K562 (cell line): Measurements from ENCODE around the gene CDH20. TPM values are rescaled to one million over a fixed set of nuclear protein-coding genes. Genes with fewer than 3 reads are reported as not detected.

Source experiments
- GATAD2B ChIP-seq: fragments of 450-650 bp; IDR thresholded peaks from 2 replicates; pipeline ENCODE4 v1.6.1; 2017; ENCODE audit warnings: mild to moderate bottlenecking, borderline replicate concordance
- HCFC1 ChIP-seq: IDR thresholded peaks from 2 replicates; pipeline ENCODE4 v1.6.1; 2012; ENCODE audit warnings: low read depth, low read length, improper control_type of control experiment
- SAP30 ChIP-seq: fragments of 200-600 bp; sonication (generic); IDR thresholded peaks from 2 replicates; pipeline ENCODE4 v1.6.1; 2012; ENCODE audit warnings: borderline replicate concordance, low read depth, mild to moderate bottlenecking, moderate library complexity, low read length, control low read depth, inconsistent platforms; ENCODE audit not compliant: insufficient read depth, poor library complexity, severe bottlenecking
- THRB ChIP-seq: fragments of 450-650 bp; formaldehyde crosslinking; conservative IDR thresholded peaks from 2 replicates; pipeline ENCODE4 v1.4.0; 2022; ENCODE audit warnings: mild to moderate bottlenecking, missing genetic modification characterization
- ZNF318 ChIP-seq, 2 experiments: fragments of 450-650 bp; IDR thresholded peaks; 2 replicates each; pipeline ENCODE4 v1.6.1; 2016; ENCODE audit warnings: mild to moderate bottlenecking in 2 of 2, borderline replicate concordance in 1 of 2, low read depth in 1 of 2, moderate library complexity in 1 of 2
- ZNF668 ChIP-seq: fragments of 250-450 bp; sonication (Bioruptor Pico); IDR thresholded peaks from 2 replicates; pipeline ENCODE4 v1.8.0; 2022; ENCODE audit warnings: mild to moderate bottlenecking, inconsistent platforms
- ZNF830 ChIP-seq: fragments of 250-450 bp; sonication (Bioruptor Pico); IDR thresholded peaks from 2 replicates; pipeline ENCODE4 v1.5.0; 2021; ENCODE audit warnings: mild to moderate bottlenecking
- polyA plus RNA-seq, 8 experiments: library from polyadenylated mRNA; depleted of rRNA in 4 of 8; stranded (reverse) in 5 of 8; unstranded in 3 of 8; fragments of >200 nt; fragmentation: Nextera tagmentation in 2 of 8; fragmentation: Illumina TruSeq in 1 of 8; extraction: Ambion mirVana in 2 of 8; extraction: Trizol in 1 of 8; gene quantifications; 2 replicates each; pipeline versions ENCODE4 v1.2.1 to v1.2.3, GENCODE V29; 2011 to 2014; ENCODE audit warnings: inconsistent platforms in 1 of 8, missing spikeins in 1 of 8
- total RNA-seq, 7 experiments: library from RNA; depleted of rRNA in 6 of 7; stranded (reverse); fragments of >200 nt in 6 of 7; fragmentation: Illumina TruSeq in 2 of 7; extraction: Trizol in 2 of 7; gene quantifications; 2 replicates each; pipeline versions ENCODE4 v1.2.1 to v1.2.3, GENCODE V29; 2011 to 2021; ENCODE audit warnings: low replicate concordance in 1 of 7

Gene CDH20
- total and polyA plus RNA-seq, 9 of the 15 experiments (the other 6 are each of a cell fraction or from before 2014, with no cell fraction given) = not detected

DNA sequence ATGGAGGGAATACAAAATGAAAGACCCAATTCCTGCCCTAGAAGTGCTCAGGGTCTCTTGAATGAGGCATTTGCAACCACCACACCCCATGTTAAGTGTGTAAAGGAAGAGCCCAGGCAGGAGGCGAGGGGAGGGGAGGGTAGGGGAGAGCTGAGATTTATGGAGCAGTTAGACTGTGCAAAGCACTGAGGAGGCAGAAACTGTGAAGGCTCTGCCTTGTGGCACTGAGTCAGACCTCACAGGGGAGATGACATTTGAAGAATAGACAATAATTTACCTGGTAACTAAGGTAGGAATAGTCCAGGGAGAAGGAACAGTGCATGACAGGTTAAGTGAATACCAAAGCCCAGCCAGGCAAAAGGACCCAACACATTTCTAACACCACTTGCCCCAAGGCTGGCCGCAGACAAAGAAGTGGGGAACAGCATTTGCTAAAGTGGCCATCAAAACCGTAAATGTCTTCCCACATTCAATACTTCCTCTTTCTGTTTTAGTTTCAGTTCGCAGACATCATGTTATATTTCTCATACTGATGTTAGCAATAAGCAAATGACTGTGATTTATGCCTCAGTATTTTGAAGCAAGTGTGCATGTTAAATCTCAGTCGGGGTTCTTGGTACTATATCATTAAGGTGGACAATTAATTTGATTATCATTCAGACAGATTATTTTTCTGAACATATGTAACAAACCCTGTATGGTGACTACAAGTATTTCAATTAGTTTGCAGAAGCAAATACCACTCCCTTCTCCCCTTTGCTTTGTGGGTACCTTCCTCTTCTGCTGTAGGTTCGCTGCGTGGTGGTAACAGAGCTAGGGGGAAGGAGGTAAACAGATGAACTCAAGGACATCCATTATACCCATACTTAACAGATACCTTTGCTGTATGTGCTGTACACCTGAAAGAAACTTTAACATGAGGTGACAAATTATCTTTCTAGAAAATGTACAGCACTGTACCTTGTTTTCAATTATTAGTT is 27.5 kb downstream of the CDH20 start (continued):
- TF ChIP-seq ZNF318 (IDR thresholded peaks at IDR 0.05; ENCODE audit: borderline replicate concordance in 1 of 2, low read depth in 1 of 2) (no peak), SAP30 (no peak), HCFC1 (no peak), ZNF668 (CRISPR knock-in tag) (no peak), GATAD2B (no peak), THRB (no peak), ZNF830 (CRISPR knock-in tag) (no peak)
